Progenitor cell of endocrine pancreas (in vitro differentiated cells): Measurements from ENCODE around the gene CDKN2B-AS1. TPM values are rescaled to one million over a fixed set of nuclear protein-coding genes. Genes with fewer than 3 reads are reported as not detected.

Source experiments
- DNase-seq: peaks from one replicate; pipeline ENCODE4 v3.0.0; 2021; ENCODE audit warnings: low spot score; ENCODE audit not compliant: unreplicated experiment
- H3K27ac Mint-ChIP-seq: 2 replicates; pipeline ENCODE4 v1.8.0; 2021; ENCODE audit warnings: mild to moderate bottlenecking, moderate library complexity, mixed read lengths
- H3K27me3 Mint-ChIP-seq: 2 replicates; pipeline ENCODE4 v1.8.0; 2021; ENCODE audit warnings: mixed read lengths
- H3K36me3 Mint-ChIP-seq: 2 replicates; pipeline ENCODE4 v1.8.0; 2022; ENCODE audit warnings: mixed read lengths; ENCODE audit not compliant: insufficient read depth
- H3K4me1 Mint-ChIP-seq: 2 replicates; pipeline ENCODE4 v1.8.0; 2021; ENCODE audit warnings: low read depth, mixed read lengths
- H3K4me3 Mint-ChIP-seq: 2 replicates; pipeline ENCODE4 v1.8.0; 2021; ENCODE audit warnings: low read depth, mild to moderate bottlenecking, moderate library complexity, mixed read lengths
- H3K9me3 Mint-ChIP-seq: 2 replicates; pipeline ENCODE4 v1.8.0; 2021; ENCODE audit warnings: low read depth, mixed read lengths
- CTCF ChIP-seq: fragments of 200-600 bp; sonication (generic); IDR thresholded peaks from one replicate; pipeline ENCODE4 v1.5.0; 2021; ENCODE audit warnings: antibody characterized with exemption, mild to moderate bottlenecking; ENCODE audit not compliant: unreplicated experiment
- total RNA-seq: library from RNA; stranded (reverse); gene quantifications from 2 replicates; pipeline ENCODE4 v1.2.1, GENCODE V29; 2021

Gene CDKN2B-AS1
- total RNA-seq, 1 donor from 2014 or later, result not detected

- Mint-ChIP-seq H3K27me3 (peaks cover 96% of the 10 kb centered on the region), H3K4me1 (no peaks in the 10 kb centered on the region), H3K27ac (no peak overlapping the region), H3K36me3 (no peaks in the 10 kb centered on the region), H3K4me3 (no peak overlapping the region), H3K9me3 (no peaks in the 10 kb centered on the region)
- DNase-seq, result no peak
- TF ChIP-seq CTCF, result no peak
These were observed 11.0 kb upstream of the CDKN2B-AS1 start for GRCh38 chr9:21983561-21983935.

GRCh38 chr9:21984101-21984500 lies 10.5 kb upstream of the CDKN2B-AS1 start:
- TF ChIP-seq CTCF, result no peak
- Mint-ChIP-seq H3K9me3 (no peaks in the 10 kb centered on the region), H3K27ac (no peak overlapping the region), H3K27me3 (peaks cover 96% of the 10 kb centered on the region), H3K36me3 (no peaks in the 10 kb centered on the region), H3K4me3 (no peak overlapping the region), H3K4me1 (no peaks in the 10 kb centered on the region)
- DNase-seq, result no peak

- H3K9me3 Mint-ChIP-seq, result no peaks in the 10 kb centered on the region
- no peak for DNase-seq
- H3K36me3 Mint-ChIP-seq, result no peaks in the 10 kb centered on the region
- no peak for TF ChIP-seq CTCF
- no peak overlapping the region for H3K4me3 Mint-ChIP-seq
- no peak overlapping the region for H3K27ac Mint-ChIP-seq
- peaks cover 98% of the 10 kb centered on the region for H3K27me3 Mint-ChIP-seq
- H3K4me1 Mint-ChIP-seq, result no peaks in the 10 kb centered on the region
These were observed 8.5 kb upstream of the CDKN2B-AS1 start for GRCh38 chr9:21985964-21986667.

GRCh38 chr9:21988056-21988990 lies 6.3 kb upstream of the CDKN2B-AS1 start:
- Mint-ChIP-seq H3K36me3 (no peaks in the 10 kb centered on the region), H3K27ac (no peak overlapping the region), H3K27me3 (peaks cover 88% of the 10 kb centered on the region), H3K9me3 (no peaks in the 10 kb centered on the region), H3K4me1 (no peaks in the 10 kb centered on the region), H3K4me3 (no peak overlapping the region)
- TF ChIP-seq CTCF, result no peak
- DNase-seq, result no peak

GRCh38 chr9:21989440-21990189 lies 5.0 kb upstream of the CDKN2B-AS1 start:
- DNase-seq, result no peak
- no peak overlapping the region for H3K27ac Mint-ChIP-seq

More at GRCh38 chr9:21989440-21990189, 5.0 kb upstream of the CDKN2B-AS1 start:
- no peak for TF ChIP-seq CTCF
- no peaks in the 10 kb centered on the region for H3K36me3 Mint-ChIP-seq
- no peak overlapping the region for H3K4me3 Mint-ChIP-seq
- peaks cover 84% of the 10 kb centered on the region for H3K27me3 Mint-ChIP-seq
- no peaks in the 10 kb centered on the region for H3K4me1 Mint-ChIP-seq
- no peaks in the 10 kb centered on the region for H3K9me3 Mint-ChIP-seq
